NCI-H2171 (cell line): ENCODE measurements around the gene DPH5.

Experiments
- DNase-seq: peaks from one replicate; lab custom pipeline; 2025; lab: John Stamatoyannopoulos, UW

Gene DPH5

DNA sequence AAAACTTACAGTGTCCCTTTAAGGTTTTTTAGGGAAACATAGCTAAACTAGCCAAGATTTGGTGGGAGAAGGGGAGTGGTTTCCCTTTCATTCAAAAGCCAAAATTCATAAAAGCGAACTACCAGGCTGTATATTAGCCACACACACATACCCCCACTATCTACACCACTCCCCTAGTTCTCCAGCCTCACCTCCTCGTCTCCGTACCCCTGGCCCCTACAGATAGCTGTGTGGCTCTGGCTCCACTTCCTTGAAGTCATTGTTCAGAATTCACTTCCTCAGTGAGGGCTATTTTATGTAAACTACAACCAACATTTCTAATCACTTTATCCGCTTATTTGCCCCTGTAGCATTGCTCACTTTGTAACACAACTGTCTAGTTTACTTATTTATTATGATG is 5.3 kb upstream of the DPH5 start:
- DNase-seq: no peak

DNA sequence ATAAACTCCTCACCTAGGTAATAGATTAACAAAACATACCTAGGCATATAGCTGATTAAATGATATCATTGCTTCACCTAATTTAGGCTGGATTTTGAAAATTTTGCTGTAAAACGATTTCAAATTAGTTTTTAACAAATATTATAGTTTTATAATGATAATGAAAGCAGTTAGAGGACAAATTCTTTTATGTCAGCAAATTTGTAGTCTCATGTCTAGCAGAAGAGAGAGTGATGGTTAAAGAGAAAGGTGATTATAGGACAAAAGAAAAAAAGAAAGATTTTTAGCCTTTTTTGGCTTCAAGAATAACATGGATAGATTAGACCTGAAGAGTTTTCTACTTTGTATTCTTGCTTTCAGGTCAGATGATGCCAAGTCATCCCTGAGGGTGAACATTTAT is 3.6 kb upstream of the DPH5 start:
- no peak for DNase-seq

DNA sequence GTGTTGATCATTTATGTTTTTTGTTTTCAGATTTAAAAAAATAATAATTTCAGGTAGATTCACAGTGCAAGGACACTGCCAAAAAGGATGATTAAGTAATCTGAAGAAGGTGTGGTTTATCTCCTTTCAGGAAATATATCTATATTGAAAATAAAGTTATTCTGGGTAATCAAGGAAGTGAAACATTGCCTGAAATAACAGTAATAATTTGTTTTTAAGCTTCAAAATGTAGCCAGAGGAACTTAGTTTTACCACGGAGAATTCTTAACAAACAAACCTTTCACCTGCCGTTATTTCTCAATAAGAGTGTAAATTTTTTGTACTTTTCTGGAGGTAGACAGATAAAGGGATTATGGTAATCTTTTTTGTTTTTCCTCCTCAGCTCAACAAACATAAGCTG is 2.9 kb upstream of the DPH5 start:
- DNase-seq: no peak

DNA sequence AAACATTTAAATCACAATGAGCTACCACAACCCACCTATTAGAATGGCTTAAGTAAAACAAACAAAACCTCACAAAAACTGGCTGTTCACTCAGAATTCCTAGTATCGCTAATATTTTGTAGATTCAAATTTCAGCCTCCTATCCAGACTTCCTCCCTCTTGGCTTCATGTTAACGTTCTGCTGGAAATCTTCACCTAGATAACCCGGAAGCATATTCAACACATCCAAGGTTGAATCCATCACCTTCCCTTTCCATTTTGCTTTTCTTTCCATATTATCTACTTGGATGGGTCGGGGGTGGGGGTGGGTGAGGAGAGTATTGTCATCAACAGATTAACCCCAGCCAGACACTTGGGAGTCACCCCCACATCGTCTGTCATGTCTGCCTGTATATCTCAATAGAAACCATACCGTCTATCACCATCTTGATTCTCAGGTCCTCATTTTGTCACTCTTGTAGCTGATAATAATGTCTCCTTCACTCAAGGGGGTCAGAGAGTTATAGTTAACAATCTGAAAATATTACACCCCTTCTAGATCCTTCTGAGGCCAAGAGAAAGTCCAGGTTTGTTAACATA is 1.7 kb upstream of the DPH5 start:
- no peak for DNase-seq

DNA sequence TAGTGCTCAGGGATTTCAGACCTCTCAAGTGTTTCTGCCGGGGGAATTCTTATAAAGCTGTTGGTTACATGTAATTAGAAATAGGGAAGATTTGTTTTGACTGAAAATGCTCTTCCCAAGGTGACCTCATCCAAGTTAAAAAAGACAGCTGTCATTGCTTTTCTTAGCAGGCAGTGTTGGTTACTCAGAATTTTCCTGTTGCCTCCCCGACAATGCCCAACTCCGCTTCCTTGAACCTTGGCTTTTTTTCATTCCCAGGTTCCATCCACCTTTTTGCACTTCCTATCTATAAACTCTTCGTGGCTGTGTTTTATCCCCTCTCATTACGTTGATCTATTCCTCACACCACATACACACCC is 825 bp upstream of the DPH5 start:
- no peak for DNase-seq

DNA sequence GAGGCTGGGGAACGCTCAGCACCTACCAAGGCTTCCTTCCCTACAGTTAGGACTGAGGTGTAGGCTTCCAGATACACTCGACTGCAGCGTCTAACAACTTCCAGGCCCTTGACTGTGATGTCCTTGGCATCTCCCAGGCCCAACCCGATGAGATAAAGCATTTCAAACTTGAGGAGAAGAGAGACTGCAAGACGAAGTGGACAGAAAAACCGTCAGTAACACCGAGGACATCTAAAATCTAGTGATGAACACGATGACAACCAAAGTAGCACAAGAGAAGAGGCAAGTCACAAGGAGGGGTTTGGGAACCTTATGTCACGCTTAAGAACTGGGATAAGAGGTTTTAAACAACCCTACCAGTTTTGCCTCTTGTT is 314 bp downstream of the DPH5 start:
- DNase-seq: no peak

DNA sequence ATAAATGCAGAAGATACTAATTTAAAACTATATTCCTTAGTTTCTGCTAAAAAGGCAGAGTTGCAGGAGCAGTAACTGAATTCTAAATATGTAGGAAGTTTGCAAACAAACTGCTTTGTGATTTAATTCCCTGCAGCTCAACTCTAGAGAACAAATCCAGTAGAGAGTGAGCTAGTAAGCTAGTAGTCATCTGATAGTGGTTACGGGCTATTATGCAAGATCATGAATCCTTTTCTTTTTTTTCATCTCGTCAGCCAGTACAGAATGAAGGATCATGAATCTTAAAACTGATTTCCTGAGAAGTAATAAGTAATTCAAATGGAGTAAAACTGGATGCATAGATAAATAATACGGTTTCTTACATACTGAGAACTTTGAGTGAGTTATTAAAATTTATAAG is 3.3 kb downstream of the DPH5 start:
- no peak for DNase-seq

DNA sequence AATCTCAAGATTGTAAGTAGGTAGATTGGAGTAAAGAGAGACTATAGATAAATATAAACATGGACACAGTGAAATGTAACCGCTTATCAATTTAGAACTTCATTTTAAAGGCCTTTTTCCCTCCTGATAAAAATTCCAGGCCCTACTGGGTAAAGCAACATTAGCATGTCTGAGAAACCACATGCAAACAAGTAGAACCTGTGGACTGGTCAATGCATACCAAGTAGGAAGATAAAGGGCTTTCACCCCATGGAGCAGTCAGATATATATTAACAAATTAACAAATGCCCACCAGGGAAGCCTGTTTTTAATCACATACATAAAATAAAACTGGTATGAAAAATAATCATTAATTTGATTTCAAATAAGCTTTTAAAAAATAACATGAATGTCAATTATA is 8.1 kb downstream of the DPH5 start:
- no peak for DNase-seq

DNA sequence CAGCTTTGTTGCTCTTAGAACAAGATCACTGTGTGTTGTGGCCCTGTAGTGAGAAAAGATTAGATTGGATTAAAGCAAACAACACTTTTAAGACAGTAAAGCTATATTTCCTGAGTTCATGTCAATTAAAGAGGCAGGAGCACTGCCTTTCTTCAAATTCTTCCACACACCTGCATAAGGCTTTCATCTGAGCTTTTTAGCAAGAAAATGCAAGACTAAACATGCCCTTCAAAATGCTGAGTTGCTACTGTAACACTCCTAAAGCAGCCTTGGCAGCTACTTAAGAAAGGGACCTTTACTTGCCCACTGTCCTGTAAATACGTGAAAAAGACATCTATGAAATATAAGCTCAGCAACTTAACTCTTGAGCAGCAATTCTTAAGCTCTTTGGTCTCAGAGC is 11.8 kb downstream of the DPH5 start:
- no peak for DNase-seq

DNA sequence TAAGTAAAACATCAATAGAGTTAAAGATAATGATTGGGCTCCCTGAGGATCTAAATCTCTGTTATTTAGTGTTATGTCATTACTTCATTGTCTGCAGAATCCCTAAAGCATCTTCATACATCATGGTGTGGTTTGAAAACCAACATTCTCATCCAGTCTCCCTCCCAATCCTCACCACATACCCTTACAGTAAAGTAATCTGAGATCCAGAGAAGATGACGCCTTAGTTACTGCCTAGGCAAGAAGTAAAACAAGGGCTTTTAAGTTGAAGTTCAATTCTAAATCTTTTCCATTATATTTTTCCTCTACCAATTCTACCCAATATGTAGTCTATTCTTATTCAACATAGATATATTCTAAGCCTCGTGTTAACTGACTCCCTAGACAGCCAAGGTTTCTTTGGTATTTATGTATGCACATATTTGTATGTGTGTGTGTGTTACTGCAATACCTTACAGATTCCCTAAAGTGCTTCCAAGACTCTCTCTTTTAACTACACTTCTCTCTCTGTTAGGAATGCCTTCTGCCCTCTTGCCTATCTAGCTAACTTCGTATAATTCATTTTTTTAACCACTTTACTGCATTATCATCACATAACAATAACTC is 17.3 kb downstream of the DPH5 start:
- DNase-seq: no peak

DNA sequence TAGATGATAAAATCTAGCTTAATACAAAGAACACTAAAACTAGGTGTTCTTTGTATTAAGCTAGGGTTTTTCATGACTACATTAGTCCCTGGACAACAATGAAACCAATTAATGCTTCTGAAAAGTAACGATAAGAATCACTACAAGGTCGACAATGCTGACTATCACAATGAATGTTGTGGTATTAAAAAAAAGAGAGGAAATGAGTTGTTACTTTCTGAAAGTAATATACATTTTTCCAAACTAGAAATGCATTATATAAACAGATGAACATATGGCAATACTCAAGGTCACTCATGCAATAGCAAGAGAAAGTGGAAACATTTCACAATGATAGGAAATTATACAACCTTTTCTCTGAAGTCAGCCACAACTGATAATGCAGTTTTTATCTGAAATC is 19.0 kb downstream of the DPH5 start:
- no peak for DNase-seq

DNA sequence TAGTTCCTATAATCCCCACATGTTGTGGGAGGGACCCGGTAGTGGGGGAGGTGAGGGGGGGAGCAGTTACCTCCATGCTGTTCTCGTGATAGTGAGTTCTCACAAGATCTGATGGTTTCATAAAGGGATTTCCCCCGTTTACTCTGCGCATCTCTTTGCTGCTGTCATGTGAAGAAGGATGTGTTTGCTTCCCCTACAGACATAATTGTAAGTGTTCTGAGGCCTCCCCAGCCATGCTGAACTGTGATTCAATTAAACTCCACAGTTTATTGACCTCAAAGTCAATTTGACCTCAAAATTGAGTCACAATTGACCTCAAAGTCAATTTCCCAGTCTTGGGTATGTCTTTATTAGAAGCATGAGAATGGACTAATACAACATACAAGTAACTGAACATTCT is 19.7 kb downstream of the DPH5 start:
- no peak for DNase-seq

DNA sequence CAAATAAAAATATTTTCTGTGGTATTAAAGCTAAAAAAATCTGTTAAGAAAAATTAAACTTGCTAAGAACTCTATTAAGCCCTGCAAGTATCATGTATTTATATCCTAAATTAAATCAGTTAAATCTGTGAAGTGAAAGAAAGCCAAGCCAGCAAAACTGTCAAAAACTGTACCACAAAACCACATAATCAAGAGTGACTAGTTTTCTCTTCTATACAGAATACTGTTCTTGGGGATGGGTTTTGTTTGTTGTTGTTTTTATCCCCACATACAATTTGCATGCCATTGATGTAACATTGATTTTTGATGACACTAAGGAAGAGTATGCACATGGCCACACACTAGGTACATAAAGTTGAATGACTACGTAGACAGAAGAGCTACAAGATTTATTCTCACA is 20.4 kb downstream of the DPH5 start:
- no peak for DNase-seq

DNA sequence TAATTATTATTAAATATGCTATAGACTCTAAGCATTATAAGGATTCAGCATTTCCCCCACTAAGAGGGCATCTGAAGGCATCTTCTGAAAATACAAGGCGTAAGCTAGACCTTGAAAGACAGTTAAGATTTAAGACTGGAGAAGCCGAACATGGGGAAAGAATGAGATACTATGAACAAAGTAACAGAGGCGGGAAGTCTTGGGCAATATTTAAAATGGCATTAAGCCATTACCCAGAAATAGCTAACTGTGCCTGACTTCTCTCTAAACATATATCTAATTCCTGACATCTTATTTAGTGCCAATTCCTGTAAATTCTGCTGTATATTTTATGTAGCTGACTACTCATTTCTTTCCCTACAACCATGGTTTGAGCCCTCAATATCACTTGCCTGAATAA is 20.9 kb downstream of the DPH5 start:
- DNase-seq: no peak

DNA sequence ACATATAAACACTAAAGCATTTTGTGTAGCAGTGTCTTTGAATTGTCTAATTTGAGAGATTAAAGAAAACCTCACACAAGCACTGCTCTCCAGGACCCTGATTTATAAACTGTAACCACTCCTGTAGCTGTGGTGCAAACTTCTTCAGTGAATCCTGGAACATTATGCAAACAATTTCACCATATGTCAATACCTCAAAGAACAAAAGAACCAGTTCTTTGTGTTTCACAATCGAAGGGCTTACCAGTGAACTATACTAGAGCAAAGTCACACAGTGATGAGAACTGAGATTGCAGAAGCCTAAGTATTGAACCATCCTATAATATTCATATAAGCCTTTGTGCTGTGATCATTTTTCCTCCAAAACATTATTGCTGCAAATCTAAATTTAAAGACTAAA is 21.5 kb downstream of the DPH5 start:
- no peak for DNase-seq

DNA sequence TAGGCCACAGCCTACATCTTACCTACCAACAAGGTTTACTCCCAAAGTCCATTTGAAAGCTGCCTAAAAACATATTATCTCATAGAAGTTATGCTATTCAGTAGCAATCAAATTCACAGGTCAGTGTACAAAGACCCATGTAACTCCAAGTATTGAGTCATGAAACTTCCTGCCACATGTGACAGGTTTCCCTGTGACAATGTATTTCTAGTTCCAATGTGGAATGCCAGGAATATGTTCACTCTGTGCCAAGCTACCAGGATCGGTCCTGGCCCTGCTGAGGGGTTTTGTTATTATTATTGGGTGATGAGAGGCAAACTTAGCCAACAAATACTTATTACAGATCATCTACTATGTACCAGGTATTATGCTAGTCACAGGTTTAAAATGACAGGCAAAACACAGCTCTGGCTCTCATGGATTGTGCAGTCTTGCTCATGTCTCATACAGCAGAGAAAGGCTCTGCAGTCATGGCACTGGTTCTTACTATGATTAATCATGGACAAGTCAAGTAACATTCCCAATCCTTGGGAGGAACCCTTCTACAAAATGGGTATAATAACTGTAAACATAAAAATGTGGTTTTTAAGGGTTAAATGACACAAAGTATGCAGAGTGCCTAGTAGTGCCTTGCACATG is 22.5 kb downstream of the DPH5 start:
- no peak for DNase-seq

DNA sequence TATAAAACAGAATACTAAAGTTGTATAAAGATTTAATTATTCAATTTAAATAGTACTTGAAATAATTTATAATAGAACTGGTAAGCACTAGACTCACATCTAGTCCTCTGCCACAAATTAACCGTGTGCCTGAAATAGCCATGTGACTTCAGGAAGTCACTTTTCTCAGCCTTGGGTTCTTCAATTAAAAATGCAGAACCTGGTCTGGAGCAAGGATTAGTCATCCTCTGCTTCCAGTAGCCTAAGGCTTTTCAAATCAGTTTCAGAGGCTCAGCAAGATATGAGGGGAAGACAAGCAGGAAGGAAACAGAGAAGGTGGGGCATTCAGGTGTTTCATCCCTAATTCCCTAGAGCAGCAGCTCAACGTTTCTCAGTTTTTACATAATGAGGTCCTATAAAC is 23.0 kb downstream of the DPH5 start:
- DNase-seq: no peak

DNA sequence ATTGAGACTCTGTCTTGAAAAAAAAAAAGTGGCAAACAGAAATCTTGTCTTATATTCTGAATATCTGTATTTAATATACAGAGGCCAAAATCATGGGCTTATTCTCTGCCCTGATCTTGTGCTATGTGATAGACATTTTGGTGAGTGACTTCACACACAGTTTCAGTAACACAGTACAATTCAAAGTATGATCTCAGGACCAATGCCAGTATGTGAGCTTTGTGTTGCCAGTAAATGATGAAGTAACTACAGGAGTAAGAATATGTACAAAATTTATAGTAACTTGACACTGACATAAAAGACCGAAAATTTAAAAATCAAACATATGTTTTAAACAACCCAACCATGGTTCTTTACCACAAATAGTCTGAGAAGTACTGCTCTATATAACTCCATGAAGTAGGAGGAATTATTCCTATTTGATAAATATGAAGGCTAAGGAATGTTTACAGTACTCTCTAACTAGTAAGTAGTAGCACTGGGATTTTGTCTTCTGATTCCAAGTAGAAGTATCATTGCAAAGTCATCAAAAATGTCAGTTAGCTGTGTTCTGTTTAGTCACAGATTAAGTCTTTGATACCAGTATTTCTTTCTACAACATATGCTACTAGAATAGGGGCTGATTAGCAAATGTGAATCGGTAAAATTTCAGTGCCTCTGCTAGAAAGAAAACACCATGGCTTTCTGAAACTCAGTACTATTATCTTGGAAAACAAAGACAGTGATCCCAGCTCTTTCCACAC is 25.3 kb downstream of the DPH5 start:
- DNase-seq: no peak

DNA sequence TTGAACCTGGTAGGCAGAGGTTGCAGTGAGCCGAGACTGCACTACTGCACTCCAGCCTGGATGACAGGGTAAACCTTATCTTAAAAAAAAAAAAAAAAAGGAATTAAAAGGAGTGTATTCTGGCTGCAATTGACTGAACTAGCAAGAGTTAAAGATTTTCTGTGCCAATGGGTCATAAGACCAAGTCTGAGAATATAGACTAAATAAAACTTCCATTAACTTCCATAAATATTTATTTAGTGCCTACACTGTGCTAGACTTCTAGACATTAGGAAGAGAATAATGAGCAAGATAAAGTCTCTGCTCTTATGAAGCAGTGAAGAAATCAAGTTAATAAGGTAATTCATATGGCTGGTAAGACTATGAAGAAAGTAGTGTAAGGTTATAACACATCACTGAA is 27.2 kb downstream of the DPH5 start:
- DNase-seq: no peak

DNA sequence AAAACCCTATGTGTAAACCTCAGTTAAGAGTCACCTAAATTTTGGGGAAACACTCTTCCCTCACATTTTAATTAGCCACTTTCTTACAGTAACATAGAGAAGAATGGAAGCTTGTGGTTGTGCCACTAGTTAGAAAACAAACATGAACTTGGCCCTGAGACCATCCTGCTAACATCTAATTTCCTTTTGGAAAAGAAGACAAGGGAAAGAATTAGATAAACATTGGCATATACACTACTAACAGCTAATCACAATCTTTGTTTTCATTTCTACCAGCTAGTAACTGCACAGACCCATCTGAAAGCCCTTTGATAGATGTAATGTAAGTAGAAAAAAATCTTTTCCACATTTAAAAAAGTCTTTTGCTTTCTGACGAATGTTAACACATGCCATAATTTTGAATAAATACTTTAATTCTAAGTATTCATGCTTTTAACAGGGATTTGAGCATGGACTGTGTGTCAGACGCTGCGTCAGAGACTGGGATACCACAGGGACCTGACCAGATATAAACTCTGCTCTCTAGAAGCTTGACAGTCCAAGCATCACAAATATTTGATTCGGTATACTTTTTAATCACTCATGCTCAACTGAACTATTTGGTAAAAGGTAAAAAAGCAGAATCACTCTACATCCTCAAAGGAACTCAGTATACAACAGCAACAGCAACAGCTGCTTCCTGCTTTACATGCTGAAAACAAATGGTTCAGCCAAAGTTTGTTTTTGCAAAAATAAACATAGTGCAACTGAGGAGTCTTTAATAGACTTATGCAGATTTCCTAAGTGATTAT is 30.2 kb downstream of the DPH5 start:
- no peak for DNase-seq

DNA sequence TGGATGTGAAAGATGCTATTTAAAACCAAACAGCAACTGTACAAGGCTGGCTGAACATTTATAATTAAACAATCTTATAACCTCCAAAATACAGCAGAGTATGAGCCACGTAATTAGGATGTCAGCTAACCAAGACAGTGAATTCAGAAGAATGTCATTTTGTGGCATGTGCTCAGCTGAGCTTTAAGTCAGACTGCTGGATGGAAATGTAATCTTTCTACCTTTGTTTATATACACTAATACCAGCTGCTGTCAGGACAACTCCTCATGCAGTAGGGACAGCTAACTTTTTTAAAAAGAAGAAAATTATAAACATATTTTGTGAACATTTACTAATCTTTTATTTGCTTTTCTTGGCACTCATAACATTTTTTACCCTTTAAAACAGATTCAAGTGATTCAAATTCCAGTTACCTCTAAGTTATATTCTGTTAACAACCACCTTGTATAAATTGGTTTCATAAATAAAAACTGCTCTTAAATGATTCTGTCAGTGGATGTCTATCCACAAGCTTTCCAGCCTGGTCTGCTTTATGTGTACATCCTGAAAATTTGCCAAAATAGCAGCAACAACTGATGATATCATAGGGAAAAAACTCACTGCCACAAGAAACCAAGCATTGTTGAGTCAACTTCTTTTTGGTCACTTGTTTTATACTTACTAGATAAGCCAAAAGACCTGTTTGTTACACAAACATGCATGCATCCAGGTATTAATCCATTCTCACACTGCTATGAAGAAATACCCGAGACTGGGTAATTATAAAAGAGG is 36.1 kb downstream of the DPH5 start:
- no peak for DNase-seq

DNA sequence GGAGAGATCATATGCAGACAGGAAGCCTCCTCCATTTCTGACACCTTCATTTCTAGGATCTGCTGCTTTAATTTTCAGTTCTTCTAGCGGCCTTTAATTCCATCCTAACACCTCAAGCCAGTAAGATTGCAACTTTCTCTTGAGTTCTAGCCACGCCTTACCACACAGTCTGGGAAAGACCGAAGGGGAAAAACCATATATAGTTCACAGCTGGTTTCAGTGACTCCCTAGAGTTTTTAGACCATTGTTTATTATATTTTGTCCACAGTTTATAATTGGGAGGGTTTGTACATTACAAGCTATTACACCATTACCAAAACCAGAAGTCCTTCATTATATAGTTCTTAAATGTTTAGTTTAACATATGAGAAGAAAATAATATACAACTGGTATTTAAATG is 37.5 kb downstream of the DPH5 start:
- DNase-seq: no peak
